Liver (tissue), 3 donors: Measurements from ENCODE around the gene SLC39A13.

Experiments
- FOXA1 ChIP-seq: IDR thresholded peaks from 2 replicates; pipeline ENCODE4 v1.6.1; 2016; ENCODE audit warnings: antibody characterized with exemption
- HNF4G ChIP-seq: IDR thresholded peaks from 2 replicates; pipeline ENCODE4 v1.6.1; 2016; ENCODE audit warnings: antibody characterized with exemption
- JUND ChIP-seq, 2 donors: IDR thresholded peaks; 2 replicates each; pipeline ENCODE4 v1.6.1; 2016; ENCODE audit warnings: antibody characterized with exemption in 2 of 2
- RAD21 ChIP-seq, 2 donors: IDR thresholded peaks; 2 replicates each; pipeline ENCODE4 v1.6.1; 2016; ENCODE audit warnings: antibody characterized with exemption in 2 of 2, mild to moderate bottlenecking in 2 of 2
- TAF1 ChIP-seq: conservative IDR thresholded peaks from 2 replicates; pipeline ENCODE4 v1.6.1; 2016; ENCODE audit warnings: antibody characterized with exemption, mild to moderate bottlenecking
- TF ChIP-seq, protein P1 (sequence below): fragments of 150-350 bp; IDR thresholded peaks from 2 replicates; pipeline ENCODE4 v1.5.1; 2017; ENCODE audit warnings: improper control_type of control experiment, low read depth, low read length; ENCODE audit not compliant: missing input control
- TF ChIP-seq, protein P2 (sequence below): IDR thresholded peaks from 2 replicates; pipeline ENCODE4 v1.6.1; 2016; ENCODE audit warnings: antibody characterized with exemption, mild to moderate bottlenecking
- TF ChIP-seq, protein P3 (sequence below): IDR thresholded peaks from 2 replicates; pipeline ENCODE4 v1.6.1; 2016; ENCODE audit warnings: antibody characterized with exemption
- donor health status: healthy.
- donor health status: healthy.

DNA sequence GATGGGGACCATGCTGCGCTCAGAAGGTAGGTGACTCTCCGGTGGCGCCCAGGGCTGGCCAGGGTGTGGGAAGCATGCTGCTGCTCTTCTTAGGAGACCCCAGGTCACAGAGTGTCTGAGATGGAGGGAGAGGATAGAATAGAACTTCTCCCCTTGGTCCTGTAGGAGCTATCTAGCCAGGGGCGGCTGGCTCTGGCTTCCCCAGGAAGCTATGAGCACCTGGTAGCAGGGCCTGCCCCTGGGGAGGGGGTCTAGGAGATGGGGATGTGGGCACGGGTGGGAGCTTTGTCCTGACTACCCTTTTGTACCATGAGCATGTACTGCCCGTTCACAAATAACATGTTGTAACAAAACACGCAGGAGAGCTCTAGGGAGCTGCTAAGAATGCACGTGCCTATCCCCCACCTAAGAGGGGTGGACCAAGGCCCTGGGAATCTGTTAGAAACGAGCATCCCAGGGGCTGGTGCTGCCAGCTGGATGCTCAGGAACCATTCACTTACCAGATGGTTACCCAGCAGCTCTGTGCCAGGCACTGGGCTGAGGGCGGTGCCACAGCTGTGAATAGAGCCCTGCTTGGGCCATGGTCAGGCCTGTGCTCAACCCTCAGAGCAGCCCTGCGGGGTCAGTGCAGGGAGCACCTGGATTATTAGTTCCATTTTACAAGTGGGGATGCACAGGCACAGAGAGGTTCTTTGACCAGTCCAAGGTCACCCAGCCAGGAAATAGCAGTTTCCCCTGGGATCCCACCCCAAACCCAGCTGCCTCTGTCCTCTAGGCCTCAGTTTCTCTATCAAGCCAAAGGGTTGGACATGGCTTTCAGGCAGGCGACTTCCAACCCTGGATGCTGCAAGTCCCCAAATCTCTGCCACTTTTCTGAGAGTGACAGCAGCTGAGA lies 2.2 kb downstream of the SLC39A13 start:
- TF ChIP-seq, protein P1, sequence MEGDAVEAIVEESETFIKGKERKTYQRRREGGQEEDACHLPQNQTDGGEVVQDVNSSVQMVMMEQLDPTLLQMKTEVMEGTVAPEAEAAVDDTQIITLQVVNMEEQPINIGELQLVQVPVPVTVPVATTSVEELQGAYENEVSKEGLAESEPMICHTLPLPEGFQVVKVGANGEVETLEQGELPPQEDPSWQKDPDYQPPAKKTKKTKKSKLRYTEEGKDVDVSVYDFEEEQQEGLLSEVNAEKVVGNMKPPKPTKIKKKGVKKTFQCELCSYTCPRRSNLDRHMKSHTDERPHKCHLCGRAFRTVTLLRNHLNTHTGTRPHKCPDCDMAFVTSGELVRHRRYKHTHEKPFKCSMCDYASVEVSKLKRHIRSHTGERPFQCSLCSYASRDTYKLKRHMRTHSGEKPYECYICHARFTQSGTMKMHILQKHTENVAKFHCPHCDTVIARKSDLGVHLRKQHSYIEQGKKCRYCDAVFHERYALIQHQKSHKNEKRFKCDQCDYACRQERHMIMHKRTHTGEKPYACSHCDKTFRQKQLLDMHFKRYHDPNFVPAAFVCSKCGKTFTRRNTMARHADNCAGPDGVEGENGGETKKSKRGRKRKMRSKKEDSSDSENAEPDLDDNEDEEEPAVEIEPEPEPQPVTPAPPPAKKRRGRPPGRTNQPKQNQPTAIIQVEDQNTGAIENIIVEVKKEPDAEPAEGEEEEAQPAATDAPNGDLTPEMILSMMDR, result no peak
- TF ChIP-seq TAF1, result no peak
- TF ChIP-seq, protein P2, sequence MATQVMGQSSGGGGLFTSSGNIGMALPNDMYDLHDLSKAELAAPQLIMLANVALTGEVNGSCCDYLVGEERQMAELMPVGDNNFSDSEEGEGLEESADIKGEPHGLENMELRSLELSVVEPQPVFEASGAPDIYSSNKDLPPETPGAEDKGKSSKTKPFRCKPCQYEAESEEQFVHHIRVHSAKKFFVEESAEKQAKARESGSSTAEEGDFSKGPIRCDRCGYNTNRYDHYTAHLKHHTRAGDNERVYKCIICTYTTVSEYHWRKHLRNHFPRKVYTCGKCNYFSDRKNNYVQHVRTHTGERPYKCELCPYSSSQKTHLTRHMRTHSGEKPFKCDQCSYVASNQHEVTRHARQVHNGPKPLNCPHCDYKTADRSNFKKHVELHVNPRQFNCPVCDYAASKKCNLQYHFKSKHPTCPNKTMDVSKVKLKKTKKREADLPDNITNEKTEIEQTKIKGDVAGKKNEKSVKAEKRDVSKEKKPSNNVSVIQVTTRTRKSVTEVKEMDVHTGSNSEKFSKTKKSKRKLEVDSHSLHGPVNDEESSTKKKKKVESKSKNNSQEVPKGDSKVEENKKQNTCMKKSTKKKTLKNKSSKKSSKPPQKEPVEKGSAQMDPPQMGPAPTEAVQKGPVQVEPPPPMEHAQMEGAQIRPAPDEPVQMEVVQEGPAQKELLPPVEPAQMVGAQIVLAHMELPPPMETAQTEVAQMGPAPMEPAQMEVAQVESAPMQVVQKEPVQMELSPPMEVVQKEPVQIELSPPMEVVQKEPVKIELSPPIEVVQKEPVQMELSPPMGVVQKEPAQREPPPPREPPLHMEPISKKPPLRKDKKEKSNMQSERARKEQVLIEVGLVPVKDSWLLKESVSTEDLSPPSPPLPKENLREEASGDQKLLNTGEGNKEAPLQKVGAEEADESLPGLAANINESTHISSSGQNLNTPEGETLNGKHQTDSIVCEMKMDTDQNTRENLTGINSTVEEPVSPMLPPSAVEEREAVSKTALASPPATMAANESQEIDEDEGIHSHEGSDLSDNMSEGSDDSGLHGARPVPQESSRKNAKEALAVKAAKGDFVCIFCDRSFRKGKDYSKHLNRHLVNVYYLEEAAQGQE, result no peak
- TF ChIP-seq, protein P3, sequence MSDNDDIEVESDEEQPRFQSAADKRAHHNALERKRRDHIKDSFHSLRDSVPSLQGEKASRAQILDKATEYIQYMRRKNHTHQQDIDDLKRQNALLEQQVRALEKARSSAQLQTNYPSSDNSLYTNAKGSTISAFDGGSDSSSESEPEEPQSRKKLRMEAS, result no peak
- no peak for TF ChIP-seq RAD21 (IDR thresholded peaks at IDR 0.05)
- TF ChIP-seq FOXA1, result no peak
- TF ChIP-seq HNF4G, result no peak
- no peak for TF ChIP-seq JUND (IDR thresholded peaks at IDR 0.05)
